ENCODE data around the gene NT5C1B.

Gene NT5C1B

DNA sequence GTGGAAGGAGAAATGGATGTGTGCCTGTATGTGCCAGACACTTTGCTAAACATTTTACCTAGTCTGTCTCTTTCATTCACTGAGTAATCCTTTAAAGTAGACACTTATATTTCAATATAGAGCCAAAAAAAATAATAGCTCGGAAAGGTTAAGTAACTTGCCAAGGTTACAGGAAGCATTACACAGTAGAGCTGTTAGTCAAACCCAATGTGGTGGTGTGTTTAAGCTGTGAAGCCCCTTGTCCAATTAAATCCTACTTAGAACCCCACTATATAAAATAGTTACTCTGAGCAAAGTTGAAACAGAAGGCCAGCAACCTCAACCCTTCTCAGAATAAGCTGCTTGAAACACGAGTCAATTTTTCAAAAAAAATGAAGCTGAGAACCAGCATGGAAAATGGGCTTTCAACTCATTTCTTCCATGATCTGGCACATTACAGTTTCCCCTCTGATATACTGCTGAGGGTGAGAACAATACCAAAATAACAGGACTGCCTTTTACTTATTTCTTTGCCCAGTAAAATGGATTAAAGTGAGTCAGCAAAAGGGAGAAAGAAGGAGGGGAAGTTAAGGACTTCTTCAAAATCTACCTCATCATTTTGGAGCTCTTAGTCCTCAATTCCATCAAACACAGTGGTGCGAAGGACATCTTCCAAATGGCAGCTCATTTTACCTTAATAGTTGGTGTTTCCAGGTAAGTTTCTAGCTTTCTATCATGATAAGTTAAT is 36.9 kb downstream of the NT5C1B start:
- TF ChIP-seq, protein P1, sequence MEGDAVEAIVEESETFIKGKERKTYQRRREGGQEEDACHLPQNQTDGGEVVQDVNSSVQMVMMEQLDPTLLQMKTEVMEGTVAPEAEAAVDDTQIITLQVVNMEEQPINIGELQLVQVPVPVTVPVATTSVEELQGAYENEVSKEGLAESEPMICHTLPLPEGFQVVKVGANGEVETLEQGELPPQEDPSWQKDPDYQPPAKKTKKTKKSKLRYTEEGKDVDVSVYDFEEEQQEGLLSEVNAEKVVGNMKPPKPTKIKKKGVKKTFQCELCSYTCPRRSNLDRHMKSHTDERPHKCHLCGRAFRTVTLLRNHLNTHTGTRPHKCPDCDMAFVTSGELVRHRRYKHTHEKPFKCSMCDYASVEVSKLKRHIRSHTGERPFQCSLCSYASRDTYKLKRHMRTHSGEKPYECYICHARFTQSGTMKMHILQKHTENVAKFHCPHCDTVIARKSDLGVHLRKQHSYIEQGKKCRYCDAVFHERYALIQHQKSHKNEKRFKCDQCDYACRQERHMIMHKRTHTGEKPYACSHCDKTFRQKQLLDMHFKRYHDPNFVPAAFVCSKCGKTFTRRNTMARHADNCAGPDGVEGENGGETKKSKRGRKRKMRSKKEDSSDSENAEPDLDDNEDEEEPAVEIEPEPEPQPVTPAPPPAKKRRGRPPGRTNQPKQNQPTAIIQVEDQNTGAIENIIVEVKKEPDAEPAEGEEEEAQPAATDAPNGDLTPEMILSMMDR (conservative IDR thresholded peaks at IDR 0.05; ENCODE audit: low read length), result no peak

DNA sequence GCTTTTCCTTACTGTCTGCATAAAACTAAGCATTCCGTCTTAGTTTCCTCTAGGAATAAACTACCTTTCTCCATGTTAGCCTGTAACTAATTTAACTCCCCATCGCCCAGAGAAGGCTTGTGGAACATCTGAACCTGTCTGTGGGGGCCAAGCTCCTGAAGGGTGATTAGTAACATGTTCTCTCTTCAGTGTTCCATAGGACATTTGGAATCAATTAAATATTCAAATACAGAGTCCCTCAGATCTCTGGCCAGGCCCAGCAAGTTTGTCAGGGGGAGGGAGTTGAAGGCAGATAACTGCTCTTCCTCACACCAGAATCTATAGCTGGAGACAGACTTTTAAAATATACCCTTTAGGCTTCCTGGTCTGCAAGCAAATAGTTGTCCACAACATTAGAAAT is 37.7 kb downstream of the NT5C1B start:
- TF ChIP-seq, protein P1 (conservative IDR thresholded peaks at IDR 0.05; ENCODE audit: low read length), result no peak
- H3K4me3 ChIP-seq (ENCODE audit: low read length), result no peak overlapping the region
- DNase-seq (ENCODE audit: low read depth), result peak; percentile 19

More for the DNA sequence above, 36.9 kb downstream of the NT5C1B start:
- no peak for DNase-seq (ENCODE audit: low read depth)
- no peak overlapping the region for H3K4me3 ChIP-seq (ENCODE audit: low read length)

DNA sequence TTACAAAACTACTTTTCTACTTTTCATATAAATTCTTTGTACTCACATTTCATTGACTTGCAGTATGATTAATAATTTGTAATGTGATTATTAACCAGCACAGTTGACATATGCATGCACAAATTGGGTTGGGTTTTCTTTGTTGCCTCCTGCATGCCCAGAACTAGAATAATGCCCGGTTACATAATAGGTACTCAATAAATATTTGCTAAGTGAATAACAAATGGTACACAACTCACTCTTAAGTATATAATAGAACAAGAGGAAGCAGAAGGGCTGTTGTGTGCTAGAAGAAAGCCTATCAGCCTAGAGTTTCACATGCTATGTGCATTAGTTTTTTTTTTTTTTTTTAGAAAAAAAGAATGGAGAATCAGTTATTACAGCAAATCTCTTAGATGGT is 38.2 kb downstream of the NT5C1B start:
- TF ChIP-seq, protein P1 (conservative IDR thresholded peaks at IDR 0.05; ENCODE audit: low read length), result no peak
- no peak overlapping the region for H3K4me3 ChIP-seq (ENCODE audit: low read length)
- no peak for DNase-seq (ENCODE audit: low read depth)

DNA sequence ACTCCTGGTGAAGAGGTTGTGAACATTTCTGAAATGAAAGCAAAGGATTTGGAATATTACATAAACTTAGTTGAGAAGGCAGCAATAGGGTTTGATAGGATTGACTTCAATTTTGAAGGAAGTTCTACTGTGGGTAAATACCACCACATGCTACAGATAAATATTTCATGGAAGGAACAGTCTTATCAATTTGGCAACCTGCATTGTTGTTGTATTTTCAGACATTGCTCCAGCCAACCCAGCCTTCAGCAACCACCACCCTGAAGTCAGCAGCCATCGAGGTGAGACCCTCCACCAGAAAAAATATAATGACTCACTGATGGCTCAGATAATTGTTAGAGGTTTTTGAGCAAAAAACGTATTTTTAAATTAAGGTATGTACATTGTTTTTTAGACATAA is 38.9 kb downstream of the NT5C1B start:
- TF ChIP-seq, protein P1 (conservative IDR thresholded peaks at IDR 0.05; ENCODE audit: low read length), result no peak
- H3K4me3 ChIP-seq (ENCODE audit: low read length), result no peak overlapping the region
- no peak for DNase-seq (ENCODE audit: low read depth)

DNA sequence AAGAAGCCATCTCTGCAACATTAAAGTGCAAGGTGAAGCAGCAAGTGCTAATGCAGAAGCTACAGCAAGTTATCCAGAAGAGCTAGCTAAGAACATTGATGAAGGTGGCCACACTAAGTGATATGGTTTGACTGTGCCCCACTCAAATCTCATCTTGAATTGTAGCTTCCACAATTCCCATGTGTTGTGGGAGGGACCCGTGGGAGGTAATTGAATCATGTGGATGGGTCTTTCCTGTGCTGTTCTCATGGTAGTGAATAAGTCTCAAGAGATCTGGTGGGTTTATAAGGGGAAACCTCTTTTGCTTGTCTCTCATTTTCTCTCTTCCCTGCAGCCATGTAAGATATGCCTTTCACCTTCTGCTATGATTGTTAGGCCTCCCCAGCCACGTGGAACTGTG is 40.3 kb downstream of the NT5C1B start:
- DNase-seq (ENCODE audit: low read depth), result no peak
- TF ChIP-seq, protein P1 (conservative IDR thresholded peaks at IDR 0.05; ENCODE audit: low read length), result no peak
- H3K4me3 ChIP-seq (ENCODE audit: low read length), result no peak overlapping the region

DNA sequence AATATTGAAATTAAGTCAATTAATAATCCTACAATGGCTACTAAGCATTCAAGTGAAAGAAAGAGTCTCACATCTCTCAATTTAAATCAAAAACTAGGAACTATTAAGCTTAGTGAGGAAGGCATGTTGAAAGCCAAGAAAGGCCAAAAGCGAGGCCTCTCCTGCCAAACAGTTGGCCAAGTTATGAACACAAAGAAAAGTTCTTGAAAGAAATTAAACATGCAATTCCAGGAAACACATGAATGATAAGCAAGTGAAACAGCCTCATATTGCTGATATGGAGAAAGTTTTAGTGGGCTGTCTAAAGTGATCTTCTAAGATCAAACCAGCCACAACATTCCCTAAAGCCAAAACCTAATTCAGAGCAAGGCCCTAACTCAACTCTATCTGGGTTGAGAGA is 40.7 kb downstream of the NT5C1B start:
- H3K4me3 ChIP-seq (ENCODE audit: low read length), result no peak overlapping the region

DNA sequence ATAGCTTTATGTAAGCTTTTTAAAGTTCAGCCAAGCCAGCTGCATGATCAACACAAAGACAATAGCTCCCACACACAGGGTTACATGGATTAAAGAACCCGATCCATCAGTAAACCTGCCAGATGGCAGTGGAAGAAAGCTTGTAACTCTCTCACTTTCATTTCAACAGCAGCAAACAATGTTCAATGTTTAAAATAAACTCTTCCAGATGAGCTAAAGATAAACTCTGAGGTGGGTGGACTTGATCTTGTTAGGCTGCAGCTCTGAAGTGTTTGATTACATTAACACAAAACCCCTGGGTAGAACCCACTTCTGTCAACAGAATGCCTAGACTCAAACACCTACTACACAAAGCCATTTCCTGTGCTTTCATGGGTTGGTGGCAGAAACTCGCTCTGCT is 42.8 kb downstream of the NT5C1B start:
- TF ChIP-seq, protein P1 (conservative IDR thresholded peaks at IDR 0.05; ENCODE audit: low read length), result no peak
- no peak for DNase-seq (ENCODE audit: low read depth)
- H3K4me3 ChIP-seq (ENCODE audit: low read length), result no peak overlapping the region

More for the DNA sequence above, 40.7 kb downstream of the NT5C1B start:
- no peak for DNase-seq (ENCODE audit: low read depth)
- TF ChIP-seq, protein P1 (conservative IDR thresholded peaks at IDR 0.05; ENCODE audit: low read length), result no peak
